HepG2 (cell line): ENCODE data around the gene LARP1B. TPM values are rescaled to one million over a fixed set of nuclear protein-coding genes. Genes with fewer than 3 reads are reported as not detected.

Experiments used
- ATAC-seq: fragments of 200-7000 bp; cut with Tn5 transposase; 3 replicates; pipeline ENCODE4 v1.9.1; 2020; ENCODE audit warnings: mild to moderate bottlenecking, moderate library complexity
- BruUV-seq: library from RNA; stranded (reverse); fragments of 400-500 nt; replicated peaks from 2 replicates; lab custom pipeline; 2021; lab: Mats Ljungman, UMichigan
- CTCF ChIA-PET: fragments of 300-600 bp; formaldehyde crosslinking; extraction: SDS; loops from one replicate; lab custom pipeline; 2021; ENCODE audit warnings: low total read pairs, inconsistent platforms, low intra/inter-chr PET ratio; lab: Yijun Ruan, JAX
- POLR2A ChIA-PET: fragments of 350-600 bp; sonication (Branson Sonifier 250); formaldehyde crosslinking; loops from one replicate; lab custom pipeline; 2020; ENCODE audit warnings: antibody characterized with exemption, inconsistent platforms; lab: Yijun Ruan, JAX
- DNase-seq: peaks from one replicate; pipeline ENCODE4 v3.0.0-alpha.2; 2015; ENCODE audit warnings: low spot score
- FAIRE-seq: peaks from 3 replicates; lab custom pipeline; 2011; peaks lifted over from hg19 to GRCh38; lab: Jason Lieb, UNC
- H2AFZ ChIP-seq: one replicate; pipeline ENCODE4 v1.6.1; 2011; ENCODE audit warnings: low read length, inconsistent platforms
- H3K27ac ChIP-seq: fragments of 300-600 bp; 3 replicates; pipeline ENCODE4 v1.8.0; 2011; ENCODE audit warnings: mixed run types, mild to moderate bottlenecking, mixed read lengths, low read length, inconsistent platforms; ENCODE audit not compliant: insufficient read depth; ENCODE audit errors: extremely low read length
- H3K27me3 ChIP-seq, 2 experiments: fragments of 200-600 bp in 1 of 2; 2 replicates in 1 of 2; 3 replicates in 1 of 2; pipeline versions ENCODE4 v1.6.0 to v1.8.0; 2011; ENCODE audit warnings: low read length in 2 of 2, mild to moderate bottlenecking in 2 of 2, moderate library complexity in 2 of 2, inconsistent platforms in 1 of 2; ENCODE audit not compliant: insufficient read depth in 2 of 2, control insufficient read depth in 1 of 2
- H3K36me3 ChIP-seq, 2 experiments: fragments of 200-600 bp in 1 of 2; replicated peaks in 1 of 2; 2 replicates in 1 of 2; 3 replicates in 1 of 2; pipeline versions ENCODE4 v1.5.1 to v1.8.0; 2011; ENCODE audit warnings: low read length in 2 of 2, inconsistent platforms in 1 of 2; ENCODE audit not compliant: insufficient read depth in 2 of 2, control insufficient read depth in 1 of 2
- H3K4me1 ChIP-seq: 2 replicates; pipeline ENCODE4 v1.5.1; 2012; ENCODE audit warnings: low read length, inconsistent platforms; ENCODE audit not compliant: insufficient read depth
- H3K4me2 ChIP-seq: 2 replicates; pipeline ENCODE4 v1.6.0; 2011; ENCODE audit warnings: low read depth, low read length, inconsistent platforms
- H3K4me3 ChIP-seq, 3 experiments: fragments of 200-600 bp in 1 of 3; sonication (generic), shearing (Covaris generic) in 1 of 3; replicated peaks in 1 of 3; 2 replicates each; pipeline ENCODE4 v1.5.1; 2011 to 2016; ENCODE audit warnings: low read length in 3 of 3, inconsistent platforms in 2 of 3, low read depth in 2 of 3, mild to moderate bottlenecking in 2 of 3, control low read depth in 1 of 3, mixed read lengths in 1 of 3; ENCODE audit not compliant: insufficient read depth in 1 of 3
- H3K79me2 ChIP-seq: one replicate; pipeline ENCODE4 v1.6.1; 2011; ENCODE audit warnings: low read length, inconsistent platforms; ENCODE audit not compliant: insufficient read depth
- H3K9ac ChIP-seq: 2 replicates; pipeline ENCODE4 v1.6.0; 2011; ENCODE audit warnings: mild to moderate bottlenecking, low read depth, low read length, inconsistent platforms; ENCODE audit not compliant: insufficient read depth
- H3K9me3 ChIP-seq: 2 replicates; pipeline ENCODE4 v1.5.1; 2012; ENCODE audit warnings: mild to moderate bottlenecking, low read length
- H4K20me1 ChIP-seq: 2 replicates; pipeline ENCODE4 v1.6.0; 2011; ENCODE audit warnings: inconsistent platforms, mild to moderate bottlenecking, low read length, moderate library complexity; ENCODE audit not compliant: insufficient read depth
- ATRX ChIP-seq: sonication (generic); formaldehyde crosslinking; IDR thresholded peaks from 2 replicates; pipeline ENCODE4 v1.4.0; 2020; ENCODE audit warnings: missing genetic modification reagents, borderline replicate concordance
- HHEX ChIP-seq: IDR thresholded peaks from 2 replicates; pipeline ENCODE4 v1.6.1; 2016; ENCODE audit warnings: control low read depth
- MAZ ChIP-seq, 2 experiments: sonication (generic) in 1 of 2; formaldehyde crosslinking in 1 of 2; IDR thresholded peaks; 2 replicates each; pipeline versions ENCODE4 v1.5.0 to v1.6.1; 2012 to 2020; ENCODE audit warnings: low read depth in 2 of 2, mild to moderate bottlenecking in 2 of 2, borderline replicate concordance in 1 of 2, improper control_type of control experiment in 1 of 2, low read length in 1 of 2, missing genetic modification reagents in 1 of 2, moderate library complexity in 1 of 2
- RERE ChIP-seq: IDR thresholded peaks from 2 replicates; pipeline ENCODE4 v1.6.1; 2016; ENCODE audit warnings: low read depth, missing genetic modification reagents, missing compliant biosample characterization
- REST ChIP-seq, 2 experiments: IDR thresholded peaks; 2 replicates each; pipeline ENCODE4 v1.6.1; 2011 to 2012; ENCODE audit warnings: low read length in 2 of 2, borderline replicate concordance in 1 of 2, low read depth in 1 of 2, mild to moderate bottlenecking in 1 of 2, moderate library complexity in 1 of 2
- SIN3B ChIP-seq: fragments of 150-350 bp; IDR thresholded peaks from 2 replicates; pipeline ENCODE4 v1.6.1; 2014; ENCODE audit warnings: low read length
- ZNF629 ChIP-seq: sonication (generic); formaldehyde crosslinking; conservative IDR thresholded peaks from 2 replicates; pipeline ENCODE4 v1.5.0; 2020; ENCODE audit warnings: missing genetic modification reagents
- ZNF703 ChIP-seq: sonication (generic); formaldehyde crosslinking; IDR thresholded peaks from 2 replicates; pipeline ENCODE4 v1.5.1; 2020; ENCODE audit warnings: missing genetic modification reagents, mild to moderate bottlenecking, moderate library complexity, borderline replicate concordance
- ZNF800 ChIP-seq: sonication (generic); formaldehyde crosslinking; IDR thresholded peaks from 2 replicates; pipeline ENCODE4 v1.4.0; 2020; ENCODE audit warnings: missing genetic modification reagents
- WGBS: methylation state at CpG from one replicate; pipeline ENCODE4 v1.1.6; 2017; ENCODE audit warnings: low lambda C conversion rate; 5-methylcytosine and 5-hydroxymethylcytosine counted together
- in situ Hi-C: cut with HindIII; loops from 2 replicates; pipeline ENCODE4 v1.10.0; 2017; ENCODE audit warnings: low pct_unique_long_range_greater_than_20kb; ENCODE audit not compliant: extremely low pct_ligation_motif_present
- intact Hi-C: fragments of 100-400 bp; cut with micrococcal nuclease; formaldehyde crosslinking; loops from one replicate; pipeline ENCODE4 v1.10.0; 2022; ENCODE audit not compliant: unreplicated experiment
- polyA plus RNA-seq, 8 experiments: library from polyadenylated mRNA; depleted of rRNA in 3 of 8; stranded (reverse) in 7 of 8; unstranded in 1 of 8; fragments of >200 nt; fragmentation: Illumina TruSeq in 4 of 8; extraction: Trizol in 4 of 8; gene quantifications; 2 replicates each; pipeline versions ENCODE4 v1.2.1 to v1.2.3, GENCODE V29; 2011 to 2016; ENCODE audit warnings: low read depth in 4 of 8, missing spikeins in 1 of 8, mixed read lengths in 1 of 8; ENCODE audit not compliant: insufficient read depth in 1 of 8
- total RNA-seq, 5 experiments: library from RNA; depleted of rRNA; stranded (reverse); fragments of >200 nt; fragmentation: Illumina TruSeq; extraction: Trizol; gene quantifications; 2 replicates each; pipeline ENCODE4 v1.2.3, GENCODE V29; 2016; ENCODE audit warnings: low read depth in 1 of 5

Gene LARP1B
- total and polyA plus RNA-seq, 2 of the 13 experiments (the other 11 are each of a cell fraction or from before 2014, with no cell fraction given), result 19.2 to 52.7 TPM

GRCh38 chr4:128177498-128177897 is 116.4 kb downstream of the LARP1B start (continued):
- TF ChIP-seq HHEX (CRISPR knock-in tag) (no peak), RERE (CRISPR knock-in tag) (no peak), ZNF703 (no peak), MAZ (IDR thresholded peaks at IDR 0.05; ENCODE audit: borderline replicate concordance, low read depth, low read length) (no peak), MAZ (CRISPR knock-in tag; IDR thresholded peaks at IDR 0.05; ENCODE audit: low read depth) (no peak), ZNF629 (no peak)

- peaks cover 1 to 10% of the 10 kb centered on the region in 2 experiments; a peak in 1 of 5 replicates for H3K36me3 ChIP-seq
- WGBS, result 100% methylated on average over 2 of the region's 2 CpGs
- DNase-seq, result no peak
- ATAC-seq, result no peak
- intact Hi-C loops (no loop called here), in situ Hi-C loops (loop anchor here (25.0 kb wide), 1 partner anchor 376 kb away; no protein-coding TSS in a partner anchor)
- FAIRE-seq, result no peak
- H3K4me2 ChIP-seq, result no peak overlapping the region
- H3K9ac ChIP-seq, result no peak overlapping the region
- no TSS peak for BruUV-seq
- CTCF ChIA-PET, result no interaction called here
- H2AFZ ChIP-seq, result no peak overlapping the region
- no peaks in the 10 kb centered on the region for H3K27me3 ChIP-seq
- H3K9me3 ChIP-seq, result no peaks in the 10 kb centered on the region
- no peaks in the 10 kb centered on the region for H3K79me2 ChIP-seq
- POLR2A ChIA-PET, result no interaction called here
- H3K27ac ChIP-seq, result no peak overlapping the region
- H3K4me3 ChIP-seq, result no peak overlapping the region
- H3K4me1 ChIP-seq, result no peaks in the 10 kb centered on the region
- H4K20me1 ChIP-seq, result no peaks in the 10 kb centered on the region
- TF ChIP-seq ATRX (CRISPR knock-in tag) (no peak), SIN3B (no peak), REST (IDR thresholded peaks at IDR 0.05; ENCODE audit: borderline replicate concordance in 1 of 2, low read depth in 1 of 2, low read length in 2 of 2) (no peak), ZNF800 (CRISPR knock-in tag) (no peak)
Observed at GRCh38 chr4:128186623-128187022, 125.5 kb downstream of the LARP1B start.
